GM20000 (cell line): ENCODE results near the gene RAD50.

Experiments used
- DNase-seq: peaks from one replicate; pipeline ENCODE4 v3.0.0; 2012; ENCODE audit warnings: low spot score
- CTCF ChIP-seq: IDR thresholded peaks from 2 replicates; pipeline ENCODE4 v1.5.1; 2012; ENCODE audit warnings: mild to moderate bottlenecking, control low read depth; ENCODE audit errors: extremely low read depth, missing control alignments

RAD50 gene

GRCh38 chr5:132669455-132669820 lies 112.7 kb downstream of the RAD50 start:
- no peak for TF ChIP-seq CTCF
- no peak for DNase-seq

GRCh38 chr5:132669966-132670882 lies 113.4 kb downstream of the RAD50 start:
- DNase-seq: no peak
- no peak for TF ChIP-seq CTCF

- no peak for TF ChIP-seq CTCF
These were observed 114.2 kb downstream of the RAD50 start for GRCh38 chr5:132671000-132671399.

GRCh38 chr5:132673488-132673887 lies 116.7 kb downstream of the RAD50 start:
- TF ChIP-seq CTCF: no peak
- DNase-seq: no peak

More at GRCh38 chr5:132671000-132671399, 114.2 kb downstream of the RAD50 start:
- no peak for DNase-seq

- TF ChIP-seq CTCF: no peak
- no peak for DNase-seq
These were observed 117.3 kb downstream of the RAD50 start, which contains the start of gene IL4 for GRCh38 chr5:132673939-132674630. Gene IL4 (plus strand): TSS chr5:132673989. CDS start chr5:132674051, 62 bp downstream.

GRCh38 chr5:132674671-132675506 lies 118.1 kb downstream of the RAD50 start:
- no peak for TF ChIP-seq CTCF
- peak; percentile 79 for DNase-seq
